Stomach (tissue), 4 donors: Measurements from ENCODE around the gene SAMD3.

ENCODE experiments used
- CTCF ChIP-seq, 7 experiments: fragments of 450-650 bp in 4 of 7; fragments of 200-600 bp in 3 of 7; sonication (generic) in 3 of 7; IDR thresholded peaks; one replicate each; pipeline ENCODE4 v1.5.1; 2016 to 2019; ENCODE audit warnings: antibody characterized with exemption in 7 of 7, control low read depth in 2 of 7, mild to moderate bottlenecking in 1 of 7
- EP300 ChIP-seq: sonication (generic); formaldehyde crosslinking; IDR thresholded peaks from one replicate; pipeline ENCODE4 v1.6.1; 2017; ENCODE audit warnings: antibody characterized with exemption
- POLR2A ChIP-seq, 4 donors: fragments of 450-650 bp; IDR thresholded peaks; one replicate each; pipeline ENCODE4 v1.6.1; 2016; ENCODE audit warnings: antibody characterized with exemption in 4 of 4, control low read depth in 2 of 4, mild to moderate bottlenecking in 1 of 4, moderate library complexity in 1 of 4

- TF ChIP-seq CTCF (IDR thresholded peaks at IDR 0.05): no peak
- no peak for TF ChIP-seq EP300
- TF ChIP-seq POLR2A (IDR thresholded peaks at IDR 0.05): no peak
Observed at GRCh38 chr6:130116273-130116672, 106.5 kb downstream of the SAMD3 start.
